LNCaP clone FGC (cell line): ENCODE data around the gene LRP5.
"Not testable (repeated sequence)": the region's sequence is repeated elsewhere in the genome, so short reads cannot be mapped to it uniquely, and the experiment has no call there.

Source experiments
- DNase-seq: peaks from one replicate; pipeline ENCODE4 v3.0.0-alpha.2; 2011; ENCODE audit warnings: low read depth
- H3K4me3 ChIP-seq: 2 replicates; pipeline ENCODE4 v1.5.1; 2011; ENCODE audit warnings: mild to moderate bottlenecking, low read depth, low read length, control low read depth
- CTCF ChIP-seq: IDR thresholded peaks from 2 replicates; pipeline ENCODE4 v1.5.1; 2012; ENCODE audit warnings: mild to moderate bottlenecking; ENCODE audit not compliant: control insufficient read depth, insufficient read depth; ENCODE audit errors: extremely low read depth

The LRP5 gene

DNA sequence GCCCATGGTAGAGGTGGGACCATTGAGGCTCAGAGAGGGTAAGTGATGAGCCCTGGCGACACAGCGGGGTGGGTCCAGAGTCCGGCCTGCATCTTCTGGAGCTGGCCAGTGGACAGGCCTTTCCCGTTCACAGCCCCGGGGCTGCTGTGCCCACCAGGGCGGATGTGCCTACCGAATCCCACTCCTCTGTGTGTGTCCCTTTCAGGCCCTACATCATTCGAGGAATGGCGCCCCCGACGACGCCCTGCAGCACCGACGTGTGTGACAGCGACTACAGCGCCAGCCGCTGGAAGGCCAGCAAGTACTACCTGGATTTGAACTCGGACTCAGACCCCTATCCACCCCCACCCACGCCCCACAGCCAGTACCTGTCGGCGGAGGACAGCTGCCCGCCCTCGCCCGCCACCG, 136.2 kb downstream of the LRP5 start:
- no peak for TF ChIP-seq CTCF
- no peak for DNase-seq
- H3K4me3 ChIP-seq: no peak overlapping the region

DNA sequence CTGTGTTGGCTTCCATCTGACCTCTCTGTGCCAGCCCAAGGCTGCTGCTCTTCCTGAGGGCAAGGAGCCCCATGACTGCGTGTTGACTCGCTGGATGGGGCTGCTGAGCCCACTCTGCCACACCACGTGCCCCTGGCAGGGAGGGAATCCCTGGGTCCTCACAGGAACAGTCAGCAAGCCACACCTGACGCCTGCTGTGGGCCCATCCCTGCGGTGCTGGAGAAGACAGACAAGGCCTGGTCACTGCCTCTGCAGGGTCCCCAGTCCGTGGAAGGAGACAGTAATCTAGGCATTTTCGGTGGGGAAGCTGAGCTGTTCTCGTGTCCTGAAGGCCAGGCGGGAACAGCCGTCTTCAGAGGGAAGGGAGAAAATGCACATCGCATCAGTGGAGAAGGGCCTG, 137.6 kb downstream of the LRP5 start:
- no peak for TF ChIP-seq CTCF
- no peak overlapping the region for H3K4me3 ChIP-seq
- no peak for DNase-seq

GRCh38 chr11:68450711-68451110, 138.3 kb downstream of the LRP5 start:
- no peak overlapping the region for H3K4me3 ChIP-seq
- TF ChIP-seq CTCF: no peak
- DNase-seq: no peak

DNA sequence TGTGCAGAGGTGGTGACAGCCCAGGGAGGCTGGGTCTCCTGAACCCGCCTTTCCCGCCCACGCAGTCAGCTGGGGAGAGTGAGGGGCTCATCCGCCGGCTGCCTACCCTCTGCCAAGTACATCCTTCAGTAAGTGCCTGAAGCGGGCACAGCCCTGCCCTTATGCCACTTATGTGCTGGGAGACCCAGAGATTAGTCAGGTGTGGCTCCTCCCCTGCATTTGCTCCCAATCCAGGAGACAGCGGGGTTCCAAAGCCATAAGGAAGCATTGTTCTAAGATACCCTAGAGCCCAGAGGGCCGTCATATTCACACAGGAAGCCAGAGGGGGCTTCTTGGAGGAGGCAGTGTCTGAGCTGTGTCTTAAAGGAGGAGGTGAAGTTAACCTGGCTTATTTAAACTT, 142.4 kb downstream of the LRP5 start:
- DNase-seq: no peak
- no peak for TF ChIP-seq CTCF
- no peak overlapping the region for H3K4me3 ChIP-seq

GRCh38 chr11:68455485-68455884, 143.1 kb downstream of the LRP5 start:
- DNase-seq: no peak
- no peak for TF ChIP-seq CTCF
- no peak overlapping the region for H3K4me3 ChIP-seq

- no peak overlapping the region for H3K4me3 ChIP-seq
- DNase-seq: no peak
- no peak for TF ChIP-seq CTCF
Observed at GRCh38 chr11:68457216-68457897, 145.0 kb downstream of the LRP5 start.

GRCh38 chr11:68457898-68458249, 145.5 kb downstream of the LRP5 start:
- no peak for TF ChIP-seq CTCF
- no peak overlapping the region for H3K4me3 ChIP-seq

GRCh38 chr11:68458340-68458739, 145.9 kb downstream of the LRP5 start:
- not testable (repeated sequence) for DNase-seq, H3K4me3 ChIP-seq

More at GRCh38 chr11:68457898-68458249, 145.5 kb downstream of the LRP5 start:
- no peak for DNase-seq
